NCI-H446 treated with DMSO at 0.1 percent for 48 hours (cell line): ENCODE data around the gene ANKS3.

Experiments used
- DNase-seq: peaks from one replicate; lab custom pipeline; 2025; lab: John Stamatoyannopoulos, UW

The ANKS3 gene

DNA sequence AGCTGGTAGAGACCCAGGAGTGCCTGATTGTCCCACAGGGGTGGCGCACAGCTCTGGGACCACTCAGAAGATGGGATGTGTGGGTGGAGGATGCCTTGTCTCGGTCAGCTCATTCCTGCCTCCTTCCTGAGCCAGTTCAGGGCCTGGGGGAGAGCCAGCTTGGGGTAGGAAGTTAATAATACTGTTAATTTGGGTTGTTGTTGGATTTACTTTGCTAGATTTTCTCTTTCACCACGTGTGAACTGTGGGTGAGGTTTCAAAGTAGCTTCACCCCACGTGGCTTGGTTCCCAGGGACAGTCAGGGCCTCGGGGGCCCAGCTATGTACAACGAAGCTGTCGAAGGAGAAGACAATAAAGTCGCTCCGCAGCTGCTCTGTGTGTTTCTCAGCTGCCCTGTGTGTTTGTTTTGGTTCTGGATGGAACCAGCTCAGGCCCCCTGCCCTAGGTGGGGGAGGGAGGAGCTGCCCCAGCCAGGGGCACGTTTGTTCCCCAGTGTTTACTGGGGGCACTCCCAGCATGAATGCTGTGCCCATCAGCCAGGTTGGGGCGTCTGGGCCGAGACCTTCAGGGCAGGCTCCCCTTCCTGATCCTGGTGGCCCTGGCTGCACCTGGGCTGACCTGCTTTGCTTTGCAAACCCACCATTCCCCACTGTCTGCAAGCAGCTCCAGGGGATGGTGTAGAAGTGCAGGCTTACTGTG lies 38.4 kb downstream of the ANKS3 start:
- DNase-seq = no peak

DNA sequence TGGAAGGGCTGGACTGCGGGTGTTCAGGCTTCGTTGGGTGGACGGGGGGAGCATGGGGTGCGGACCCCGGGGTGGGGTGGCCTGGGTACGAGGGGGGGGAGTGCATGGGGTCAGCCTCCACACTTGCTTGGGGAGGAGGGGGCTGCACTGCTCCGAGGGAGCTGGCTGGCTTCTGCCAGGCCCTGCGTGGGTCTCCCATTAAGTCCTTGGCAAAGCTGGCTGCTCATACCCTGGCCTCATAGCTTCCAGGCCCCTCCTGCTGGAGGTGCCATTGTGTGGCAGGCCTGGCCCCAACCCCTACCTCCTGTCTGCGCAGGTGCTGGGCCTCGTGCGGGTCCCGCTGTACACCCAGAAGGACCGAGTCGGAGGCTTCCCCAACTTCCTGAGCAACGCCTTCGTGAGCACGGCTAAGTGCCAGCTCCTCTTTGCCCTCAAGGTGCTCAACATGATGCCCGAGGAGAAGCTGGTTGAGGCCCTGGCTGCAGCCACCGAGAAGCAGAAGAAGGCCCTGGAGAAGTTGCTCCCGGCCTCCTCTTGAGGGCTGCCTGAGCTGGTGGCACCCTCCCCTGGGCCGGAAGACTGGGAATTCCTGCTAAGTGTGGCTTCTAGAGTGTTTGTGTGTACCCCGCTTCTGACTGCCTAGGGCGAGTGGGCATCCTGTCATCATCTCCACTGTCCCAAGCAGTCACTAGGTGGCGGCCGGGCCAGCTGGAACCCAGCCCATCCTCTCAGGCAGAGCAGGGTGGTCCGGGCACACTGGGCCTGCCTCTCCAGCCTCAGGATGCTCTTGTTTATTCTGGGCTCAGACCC lies 39.2 kb downstream of the ANKS3 start:
- DNase-seq = no peak

DNA sequence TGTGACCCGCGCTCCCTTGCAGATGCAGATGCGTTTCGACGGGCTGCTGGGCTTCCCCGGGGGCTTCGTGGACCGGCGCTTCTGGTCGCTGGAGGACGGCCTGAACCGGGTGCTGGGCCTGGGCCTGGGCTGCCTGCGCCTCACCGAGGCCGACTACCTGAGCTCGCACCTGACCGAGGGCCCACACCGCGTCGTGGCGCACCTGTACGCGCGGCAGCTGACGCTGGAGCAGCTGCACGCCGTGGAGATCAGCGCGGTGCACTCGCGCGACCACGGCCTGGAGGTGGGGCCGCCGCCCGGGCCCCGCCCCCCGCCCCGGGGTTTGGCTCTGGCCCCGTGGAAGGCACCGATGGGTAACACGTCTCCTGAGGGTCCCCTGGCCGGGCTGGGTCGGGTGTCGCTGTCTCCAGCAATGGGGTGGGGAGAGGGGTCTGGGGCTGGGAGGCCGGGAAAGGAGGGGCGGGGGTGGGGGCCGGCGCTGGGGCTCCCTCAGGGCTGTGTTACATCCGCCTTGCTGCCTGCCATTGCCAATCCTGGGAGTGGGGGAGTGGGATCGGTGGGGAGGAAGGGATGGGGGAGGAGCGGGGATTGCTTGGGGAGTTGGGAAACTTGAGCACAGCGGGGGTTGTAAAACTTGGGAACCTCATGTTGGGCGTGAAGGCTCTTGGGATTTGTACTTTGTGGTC lies 40.0 kb downstream of the ANKS3 start:
- no peak for DNase-seq

DNA sequence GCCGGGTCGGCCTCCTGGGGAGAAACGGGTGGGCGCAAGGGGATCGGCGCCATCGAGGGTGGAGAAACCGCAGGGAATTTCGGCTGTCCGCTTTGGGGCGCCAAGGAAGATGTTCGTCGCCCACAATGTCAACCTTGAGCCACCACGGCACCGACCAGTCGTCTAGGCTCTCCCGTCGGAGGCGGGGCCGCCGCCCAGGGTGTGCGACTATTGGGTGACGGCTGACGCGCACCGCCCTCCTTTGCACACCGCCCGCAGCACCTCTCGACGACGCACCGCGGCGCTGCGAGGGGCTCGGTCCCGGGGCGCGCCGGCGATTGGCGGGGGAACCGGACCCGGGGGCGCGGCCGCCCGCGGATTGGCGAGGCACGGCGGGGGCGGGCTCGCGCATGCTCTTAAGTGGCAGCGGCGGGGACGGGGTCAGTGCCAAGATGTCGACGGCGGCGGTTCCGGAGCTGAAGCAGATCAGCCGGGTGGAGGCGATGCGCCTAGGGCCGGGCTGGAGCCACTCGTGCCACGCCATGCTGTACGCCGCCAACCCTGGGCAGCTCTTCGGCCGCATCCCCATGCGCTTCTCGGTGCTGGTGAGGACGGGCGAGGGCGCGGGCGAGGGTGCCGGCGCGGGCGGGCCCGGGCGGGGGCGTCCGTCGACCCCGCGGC lies 40.6 kb downstream of the ANKS3 start, which contains the start of gene NUDT16L1:
TSS of gene NUDT16L1 (plus strand) at position 267 of the 660 bp plus-strand sequence. CDS start at position 432, 165 bp downstream.
- peak; percentile 86 for DNase-seq

DNA sequence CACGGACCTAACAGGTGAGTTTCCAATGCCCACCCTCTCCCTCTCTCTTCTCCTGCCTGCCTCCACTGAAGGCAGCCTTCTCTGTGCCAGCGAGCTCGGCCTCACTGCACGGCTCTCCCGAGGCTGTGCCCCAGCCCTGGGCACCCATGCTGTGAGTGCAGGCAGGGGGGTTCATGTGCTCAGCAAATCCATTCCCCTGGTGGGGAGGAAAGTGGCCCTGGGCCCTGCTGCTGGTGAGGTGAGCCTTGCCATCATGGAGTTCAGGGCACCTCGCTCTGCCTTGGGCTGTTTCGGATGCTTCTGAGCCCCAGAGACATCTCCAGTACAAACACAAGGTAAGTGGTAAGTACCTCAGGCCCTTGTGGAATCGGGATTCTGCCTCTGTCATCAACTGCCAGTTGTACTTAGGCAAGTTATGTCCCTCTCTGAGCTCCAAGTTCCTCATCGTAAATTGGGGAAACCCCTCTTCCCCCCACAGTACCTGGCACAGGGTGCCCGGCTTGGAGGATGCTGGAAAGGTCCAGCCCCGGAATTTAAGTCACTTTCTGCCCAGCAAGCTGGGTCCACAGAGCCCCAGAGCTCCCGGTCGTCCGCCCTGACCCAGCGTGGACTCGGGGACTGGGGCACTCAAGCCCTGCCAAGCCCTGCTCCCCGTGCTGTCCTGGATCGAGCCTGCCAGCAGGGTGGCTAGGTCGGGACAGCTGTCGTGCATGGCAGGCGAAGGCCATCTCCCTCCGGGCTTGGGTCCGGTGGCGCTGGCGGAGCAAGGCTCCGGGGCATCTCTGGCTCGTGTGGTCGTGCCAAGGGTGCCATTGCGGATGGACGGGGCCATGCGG lies 41.4 kb downstream of the ANKS3 start:
- DNase-seq = no peak

DNA sequence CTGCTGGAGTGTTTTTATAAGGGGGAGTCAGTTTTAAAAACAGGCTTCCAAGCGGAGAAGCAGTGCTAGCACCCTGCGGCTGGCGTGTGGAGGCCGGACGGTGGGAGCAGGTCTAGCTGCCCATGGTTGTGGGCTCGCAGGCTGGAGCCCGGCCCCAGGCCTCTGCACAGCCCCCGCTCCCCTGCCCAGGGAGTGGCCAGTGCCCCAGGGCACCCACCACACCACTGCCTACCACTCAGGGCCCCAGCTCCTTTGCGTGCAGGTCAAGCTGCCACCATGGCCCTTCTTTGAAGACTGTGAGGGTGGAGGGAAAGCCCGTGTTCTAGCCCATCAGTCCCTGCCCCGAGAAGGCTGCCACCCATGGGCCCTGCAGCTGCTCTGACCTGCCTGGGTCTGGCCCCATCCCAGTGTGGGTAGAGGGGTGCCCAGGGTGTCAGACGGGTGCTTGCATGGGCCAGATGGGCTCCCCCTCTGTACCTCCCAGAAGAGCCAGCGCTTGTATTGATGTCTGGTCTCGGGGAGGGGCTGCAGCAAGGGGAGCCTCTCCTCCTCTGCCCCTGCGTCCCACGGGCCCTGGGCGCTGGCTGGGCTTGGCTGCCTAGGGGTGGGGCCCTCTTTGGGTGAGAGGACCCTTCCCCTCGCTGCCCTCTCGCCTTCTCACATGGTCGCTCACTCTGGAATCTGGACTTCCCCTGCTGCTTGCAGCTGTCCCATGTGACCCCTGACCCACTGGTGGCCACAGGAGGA lies 42.2 kb downstream of the ANKS3 start:
- DNase-seq = no peak

DNA sequence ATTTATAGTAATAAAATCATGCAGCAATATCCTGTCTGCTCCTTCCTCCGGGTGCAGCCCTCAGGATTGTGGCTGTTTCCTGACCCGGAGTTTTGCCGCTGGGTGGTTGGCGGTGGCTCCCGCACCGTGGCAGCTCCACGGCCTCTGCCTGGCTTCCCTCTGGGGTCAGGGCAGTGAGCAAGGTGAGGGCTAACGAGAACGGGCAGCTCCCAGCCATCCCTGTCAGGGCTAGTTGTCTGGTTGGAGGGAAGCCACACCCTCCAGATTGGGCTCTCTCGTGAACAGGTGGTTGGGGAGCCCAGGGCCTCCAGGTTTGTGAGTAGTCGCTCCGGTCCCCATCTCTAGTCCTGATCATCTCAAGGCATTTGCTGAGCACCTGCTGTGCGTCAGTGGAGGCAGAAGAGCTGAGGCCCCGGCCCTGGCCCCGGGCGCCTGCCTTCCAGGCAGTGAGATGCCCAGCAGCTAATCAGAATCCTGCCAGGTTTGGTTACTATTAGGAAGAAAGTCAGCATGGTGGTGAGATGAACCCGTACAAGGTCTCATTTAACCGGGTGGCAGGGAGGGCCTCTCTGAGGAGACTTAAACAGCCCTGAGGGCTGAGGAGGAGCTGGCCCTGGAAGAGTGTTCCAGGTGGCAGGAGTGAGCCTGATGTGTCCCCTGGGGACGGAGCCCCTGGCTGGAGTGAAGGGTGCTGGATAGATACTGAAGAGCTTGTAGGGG lies 43.0 kb downstream of the ANKS3 start:
- DNase-seq = no peak

DNA sequence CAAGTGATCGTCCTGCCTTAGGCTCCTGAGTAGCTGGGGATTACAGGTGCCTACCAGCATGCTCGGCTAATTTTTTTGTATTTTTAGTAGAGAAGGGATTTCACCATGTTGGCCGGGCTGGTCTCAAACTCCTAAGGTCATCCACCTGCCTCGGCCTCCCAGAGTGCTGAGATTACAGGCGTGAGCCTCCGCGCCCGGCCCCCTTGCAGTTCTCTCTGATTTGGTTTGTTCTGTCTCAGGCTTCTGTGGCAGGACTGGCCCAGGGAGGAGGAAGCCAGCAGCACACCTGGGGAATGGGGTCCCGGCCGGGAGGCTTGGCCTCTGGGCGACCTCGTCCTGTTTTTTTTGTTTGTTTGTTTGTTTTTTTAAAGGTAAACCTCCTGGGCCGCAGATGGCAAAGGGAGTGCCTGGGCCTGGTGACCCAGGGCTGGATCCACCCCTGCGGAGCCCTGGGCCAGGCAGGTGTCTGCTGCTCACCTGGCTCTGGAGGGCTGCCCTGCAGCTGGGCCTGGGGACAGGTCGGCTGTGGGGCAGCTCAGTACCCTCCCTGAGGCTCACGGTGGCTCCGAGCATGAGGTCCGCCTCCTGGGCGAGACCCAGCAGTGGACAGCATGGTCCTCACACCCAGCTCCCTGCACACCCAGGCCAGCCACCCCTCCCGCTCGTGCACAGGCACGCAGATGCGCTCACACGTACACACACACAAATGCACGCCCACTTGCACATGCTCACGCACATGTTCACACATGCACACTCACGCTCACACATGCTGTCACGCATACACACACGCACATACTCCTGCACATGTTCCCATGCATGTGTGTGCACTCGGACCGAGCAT lies 44.0 kb downstream of the ANKS3 start:
- DNase-seq = no peak

DNA sequence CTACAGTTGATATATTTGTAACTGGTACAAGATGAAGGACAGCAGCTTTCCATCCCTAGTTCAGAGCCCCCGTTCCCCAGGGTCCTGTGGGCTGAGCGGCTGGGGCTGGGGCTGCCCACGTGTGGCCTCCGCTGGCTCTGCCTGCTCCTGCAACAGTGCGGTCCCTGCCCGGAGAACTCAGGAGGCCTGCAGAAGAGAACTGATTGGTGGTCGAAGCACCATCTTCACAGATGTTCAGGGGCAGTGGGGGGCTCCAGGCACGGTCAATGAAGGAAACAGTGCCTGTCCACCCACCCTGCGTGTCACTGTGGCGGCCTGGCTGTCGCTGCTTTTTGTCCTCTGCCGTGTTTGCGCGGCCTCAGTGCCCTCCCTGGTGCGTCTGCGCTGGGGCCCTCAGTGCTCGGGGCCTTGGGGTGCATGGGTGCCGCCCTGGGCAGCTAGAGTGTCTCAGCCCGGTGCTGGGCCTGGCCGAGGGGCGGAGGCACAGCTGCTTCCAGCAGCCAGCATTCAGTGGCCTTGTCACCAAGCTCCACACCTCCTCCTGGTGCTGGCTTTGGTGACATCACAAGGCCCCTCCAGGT lies 44.9 kb downstream of the ANKS3 start:
- no peak for DNase-seq

DNA sequence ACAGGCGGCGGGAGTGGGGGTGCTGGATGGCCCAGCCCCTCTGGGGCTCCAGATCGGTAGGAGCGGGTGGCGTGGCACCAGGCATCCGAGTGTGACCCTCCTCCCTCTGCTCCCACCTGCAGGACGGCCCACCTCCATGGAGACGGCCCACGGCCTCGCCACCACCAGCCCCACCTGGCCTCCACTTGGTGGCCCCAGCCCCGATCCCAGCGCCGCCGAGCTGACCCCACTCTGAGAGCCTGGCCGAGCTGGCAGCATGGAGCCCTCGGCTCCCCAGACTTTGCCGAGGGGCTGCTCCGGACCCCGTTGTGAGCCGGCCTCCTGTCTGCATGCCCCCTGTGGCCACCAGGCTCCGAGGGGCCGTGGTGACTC lies 45.4 kb downstream of the ANKS3 start:
- DNase-seq = no peak

DNA sequence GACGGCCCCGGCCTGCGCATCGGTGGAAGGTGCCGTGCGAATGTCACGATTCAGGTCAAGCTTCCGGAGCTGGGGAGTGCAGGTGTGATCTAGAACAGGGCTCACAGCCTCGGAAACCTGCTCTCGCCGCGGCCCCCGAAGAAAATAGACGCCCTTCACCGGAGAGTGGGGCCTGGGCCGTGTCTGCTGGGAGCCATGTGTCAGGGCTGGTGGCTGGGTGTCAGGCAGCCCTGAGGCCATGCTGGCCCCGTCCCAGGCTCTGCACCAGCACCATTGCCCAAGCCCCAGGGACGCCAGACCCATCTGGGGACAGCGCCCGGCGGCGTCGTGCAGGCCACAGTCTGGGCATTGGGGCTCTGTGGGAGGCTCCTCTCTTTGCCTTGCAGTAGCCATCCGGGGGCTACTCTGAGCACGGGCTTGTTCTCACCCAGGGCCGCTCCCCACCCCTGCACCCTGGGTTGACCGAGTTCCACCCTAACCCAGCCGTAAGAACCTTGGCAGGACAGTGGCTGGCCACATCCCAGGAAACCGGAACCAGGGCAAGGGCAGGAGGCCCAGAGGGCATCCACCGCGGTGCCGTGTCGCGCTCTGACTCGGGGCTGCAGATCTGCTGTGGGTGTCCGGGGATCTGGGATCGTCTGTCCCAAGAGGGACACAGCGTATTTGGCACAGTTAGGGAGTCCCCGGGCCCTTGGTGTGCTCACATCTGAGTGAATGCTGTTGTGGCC lies 46.0 kb downstream of the ANKS3 start:
- no peak for DNase-seq

DNA sequence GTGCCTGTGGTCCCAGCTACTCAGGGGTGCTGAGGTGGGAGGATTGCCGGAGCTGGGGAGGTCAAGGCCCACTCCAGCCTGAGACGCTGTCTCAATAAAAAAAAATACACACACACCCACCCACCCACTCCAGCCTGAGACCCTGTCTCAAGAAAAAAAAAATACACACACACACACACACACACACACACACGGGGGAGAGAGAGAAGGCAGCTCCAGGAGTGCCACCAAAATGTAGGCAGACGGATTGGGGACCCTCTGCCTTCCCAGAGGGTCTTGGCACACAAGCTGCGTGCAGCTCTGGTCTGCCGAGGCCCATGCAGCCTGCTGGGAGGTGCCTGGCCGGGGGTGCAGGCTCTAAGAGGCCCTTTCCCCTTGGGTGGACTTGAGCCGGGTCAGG lies 46.7 kb downstream of the ANKS3 start:
- no peak for DNase-seq

DNA sequence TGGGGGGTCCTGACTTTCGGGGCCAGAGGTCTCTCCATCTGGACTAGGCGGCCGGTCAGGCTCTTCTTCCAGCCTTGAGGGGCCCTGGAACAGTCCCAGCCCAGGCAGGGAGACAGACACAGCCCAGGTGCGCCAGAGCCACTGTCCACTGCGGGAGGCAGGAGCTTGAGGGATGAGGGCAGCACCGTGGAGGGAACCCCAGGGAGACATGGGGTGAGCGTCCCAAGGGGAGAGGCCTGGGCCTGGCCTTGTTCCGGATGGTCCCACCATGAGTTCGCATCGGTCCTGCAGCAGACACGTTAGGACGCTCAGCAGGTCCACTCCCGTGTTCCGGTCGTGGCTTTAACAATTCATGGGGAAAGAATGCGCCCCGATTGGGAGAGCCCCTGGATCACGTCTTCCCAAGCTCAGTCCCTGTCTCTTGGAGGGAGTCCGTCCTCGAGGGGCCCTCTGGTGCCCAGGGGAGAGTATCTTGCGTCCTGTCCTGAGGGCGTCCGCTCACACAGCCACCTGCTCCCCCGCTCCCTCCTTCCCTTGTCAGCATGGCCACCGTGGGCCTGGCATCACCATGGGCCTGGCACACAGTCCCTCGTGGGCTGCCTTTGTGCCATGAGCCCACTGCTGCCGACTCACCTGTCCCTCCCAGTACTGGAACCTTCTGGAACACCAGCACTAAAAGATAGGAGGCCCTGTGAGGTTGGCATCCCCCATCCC lies 47.4 kb downstream of the ANKS3 start:
- DNase-seq = no peak

DNA sequence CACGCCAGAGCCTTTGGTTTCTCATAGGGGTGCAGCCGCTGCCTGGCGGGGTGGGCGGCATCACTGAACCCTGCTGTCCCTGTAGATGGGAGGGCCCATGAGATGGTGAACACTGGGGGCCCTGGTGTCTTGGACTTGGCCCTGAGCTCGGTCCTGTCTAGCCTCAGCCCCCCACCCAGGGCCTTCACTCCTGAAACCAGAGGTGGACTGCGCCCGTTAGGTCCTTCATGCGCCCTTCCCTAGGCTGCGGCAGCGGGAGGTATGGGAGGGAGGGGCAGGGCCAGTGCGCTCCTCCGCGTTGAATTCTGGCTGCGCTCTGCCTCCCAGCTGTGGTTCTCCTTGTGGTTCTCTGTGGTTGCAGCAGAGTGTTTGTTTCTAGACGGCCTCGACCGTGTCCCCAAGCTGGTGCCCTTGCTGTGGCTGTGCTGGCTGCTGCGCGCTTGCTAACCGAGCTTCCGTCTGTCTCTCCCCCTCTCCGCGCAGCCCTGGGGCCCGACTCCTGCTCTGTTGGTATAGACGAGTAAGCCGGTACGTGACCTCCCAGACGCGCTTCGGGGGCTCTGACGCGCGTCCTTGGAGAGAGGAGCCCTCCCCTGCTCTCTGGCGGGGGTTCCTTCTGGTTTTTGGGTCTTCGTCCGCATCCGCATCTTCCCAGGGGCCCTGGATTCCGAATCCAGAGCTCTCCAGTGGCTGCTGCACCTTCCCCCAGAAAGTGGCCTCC lies 48.1 kb downstream of the ANKS3 start:
- no peak for DNase-seq

DNA sequence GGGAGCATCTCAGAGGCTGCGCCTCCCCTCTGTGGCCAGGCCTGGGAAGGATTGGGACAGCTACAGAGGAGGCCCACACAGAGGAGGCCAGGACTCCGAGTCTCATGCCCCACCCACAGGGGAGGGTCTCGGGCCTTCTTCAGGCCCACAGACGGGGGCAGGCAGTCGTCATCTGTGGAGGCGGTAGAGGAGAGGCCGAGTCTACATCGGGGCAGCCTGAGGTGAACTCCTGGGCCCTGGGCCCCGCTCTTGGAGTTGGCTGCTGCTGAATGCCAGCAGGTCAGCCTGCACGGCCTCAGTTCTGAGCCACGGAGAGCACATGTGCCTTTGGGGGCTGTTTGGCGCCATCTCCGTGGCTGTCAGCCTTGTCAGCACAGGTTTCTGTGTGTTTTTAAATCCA lies 48.8 kb downstream of the ANKS3 start:
- no peak for DNase-seq

DNA sequence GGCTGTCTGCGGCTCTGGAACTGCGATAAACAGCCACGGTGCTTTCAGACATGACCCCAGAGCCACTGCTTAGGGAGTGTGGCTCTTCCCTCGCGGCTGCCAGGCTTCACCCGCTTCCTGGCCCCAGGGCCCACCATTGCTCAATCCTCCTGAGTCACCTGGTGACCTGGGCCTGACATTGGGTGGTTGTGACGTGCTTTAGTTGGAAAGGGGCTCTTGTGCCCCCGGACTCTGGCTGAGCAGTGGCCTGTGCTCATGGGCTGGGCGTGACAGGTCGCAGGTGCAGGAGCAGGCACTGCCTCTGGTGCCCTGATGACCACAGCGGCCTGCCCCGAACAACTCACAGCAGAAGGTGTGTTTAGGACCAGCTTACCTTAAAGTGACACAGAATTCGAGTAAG lies 49.3 kb downstream of the ANKS3 start:
- no peak for DNase-seq
